ENCODE data around the gene STK25. TPM values are rescaled to one million over a fixed set of nuclear protein-coding genes. Genes with fewer than 3 reads are reported as not detected.

STK25 gene
- polyA plus RNA-seq, 1 donor from 2014 or later: 580 TPM

DNA sequence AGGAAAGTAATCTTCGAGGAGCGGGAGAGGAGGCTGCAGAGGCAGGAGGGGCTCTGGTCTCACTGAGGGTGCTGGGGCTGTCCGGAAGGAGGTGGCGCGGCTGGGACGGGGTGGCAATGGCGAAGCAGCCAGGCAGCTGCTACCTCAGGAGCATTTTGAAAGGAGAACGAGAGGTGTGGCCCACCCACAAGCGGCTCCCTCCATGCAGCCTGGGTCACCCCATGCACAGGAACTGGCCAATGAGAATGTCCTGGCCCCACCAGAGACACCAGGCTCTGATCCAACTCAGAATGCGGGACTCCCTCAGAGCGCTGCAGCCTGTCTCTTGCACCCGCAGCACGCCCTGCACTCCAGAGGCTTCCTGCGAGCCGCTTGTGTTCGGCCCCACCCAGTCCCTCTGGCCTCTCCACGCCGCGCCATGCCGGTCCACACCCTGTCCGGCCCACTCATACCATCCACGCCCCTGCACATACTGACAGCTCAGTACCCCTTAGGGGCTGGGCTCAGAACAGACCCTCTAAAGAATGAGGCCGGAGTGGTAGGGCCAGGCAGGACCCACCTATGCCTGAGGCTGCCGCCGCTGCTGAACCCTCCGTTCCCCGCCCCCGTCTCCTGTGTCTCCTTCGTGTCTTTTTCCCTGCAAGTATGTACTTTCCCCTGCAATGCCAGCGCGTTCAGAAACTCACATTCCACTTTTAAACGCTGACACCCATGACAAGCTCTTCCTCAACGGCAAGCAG is 43.8 kb upstream of the STK25 start:
- H3K4me2 ChIP-seq (ENCODE audit: low read length): no peak overlapping the region
- H3K36me3 ChIP-seq (ENCODE audit: insufficient read depth, low read length): no peaks in the 10 kb centered on the region
- H3K9me2 ChIP-seq (ENCODE audit: insufficient read depth, low read length): no peaks in the 10 kb centered on the region
- no peaks in the 10 kb centered on the region for H3K79me2 ChIP-seq (replicated peaks; ENCODE audit: insufficient read depth, low read length)
- H3K9me3 ChIP-seq (ENCODE audit: low read length): peaks cover 8% of the 10 kb centered on the region
- no peaks in the 10 kb centered on the region for H3F3A ChIP-seq (ENCODE audit: insufficient read depth, low read length, poor library complexity, severe bottlenecking)
- H2AFZ ChIP-seq (ENCODE audit: low read depth, low read length): no peak overlapping the region
- no peak overlapping the region for H3K27ac ChIP-seq (ENCODE audit: low read length)
- H3K4me3 ChIP-seq (ENCODE audit: low read length): no peak overlapping the region
- H4K20me1 ChIP-seq (ENCODE audit: insufficient read depth): no peaks in the 10 kb centered on the region
- H3K27me3 ChIP-seq (ENCODE audit: insufficient read depth, low read depth, low read length): peaks cover 4% of the 10 kb centered on the region
- no peak overlapping the region for H3K9ac ChIP-seq (ENCODE audit: low read length)
- TF ChIP-seq SMC3 (conservative IDR thresholded peaks at IDR 0.05; ENCODE audit: poor library complexity) (no peak), POLR2AphosphoS5 (IDR thresholded peaks at IDR 0.05) (no peak)

DNA sequence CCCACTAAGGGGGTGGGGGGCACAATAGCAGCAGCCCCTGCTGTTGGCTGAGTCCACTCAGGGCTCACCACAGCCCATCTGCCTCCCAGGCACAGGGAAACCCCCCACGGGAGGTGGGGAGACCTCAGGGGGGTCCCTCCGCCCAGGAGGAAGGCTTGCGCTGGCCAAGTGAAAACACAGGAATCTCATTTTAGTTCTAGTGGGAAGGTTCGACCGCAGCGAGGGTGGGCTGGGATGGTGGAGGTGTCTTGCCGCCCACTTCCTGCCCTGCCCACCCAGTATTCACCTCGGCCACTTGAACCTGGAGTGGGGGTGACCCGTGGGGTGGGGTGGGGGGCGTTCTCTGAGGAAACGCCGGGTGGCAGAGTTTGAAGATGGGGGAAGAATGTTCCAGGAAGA is 43.2 kb upstream of the STK25 start:
- H3K79me2 ChIP-seq (replicated peaks; ENCODE audit: insufficient read depth, low read length): no peaks in the 10 kb centered on the region
- H3K9me3 ChIP-seq (ENCODE audit: low read length): peaks cover 6% of the 10 kb centered on the region
- H4K20me1 ChIP-seq (ENCODE audit: insufficient read depth): no peaks in the 10 kb centered on the region
- no peaks in the 10 kb centered on the region for H3K9me2 ChIP-seq (ENCODE audit: insufficient read depth, low read length)
- H3K27ac ChIP-seq (ENCODE audit: low read length): no peak overlapping the region
- H2AFZ ChIP-seq (ENCODE audit: low read depth, low read length): no peak overlapping the region
- H3K36me3 ChIP-seq (ENCODE audit: insufficient read depth, low read length): no peaks in the 10 kb centered on the region
- H3F3A ChIP-seq (ENCODE audit: insufficient read depth, low read length, poor library complexity, severe bottlenecking): no peaks in the 10 kb centered on the region
- no peak overlapping the region for H3K9ac ChIP-seq (ENCODE audit: low read length)
- no peaks in the 10 kb centered on the region for H3K27me3 ChIP-seq (ENCODE audit: insufficient read depth, low read depth, low read length)
- TF ChIP-seq EP300 (conservative IDR thresholded peaks at IDR 0.05; ENCODE audit: poor library complexity, severe bottlenecking) (no peak), MXI1 (conservative IDR thresholded peaks at IDR 0.05; ENCODE audit: poor library complexity, severe bottlenecking) (no peak), RAD21 (conservative IDR thresholded peaks at IDR 0.05) (no peak), SMC3 (conservative IDR thresholded peaks at IDR 0.05; ENCODE audit: poor library complexity) (no peak), POLR2AphosphoS5 (IDR thresholded peaks at IDR 0.05) (no peak), EZH2 (IDR thresholded peaks at IDR 0.05; ENCODE audit: borderline replicate concordance, insufficient read depth, low read length, poor library complexity, severe bottlenecking) (no peak), TAF1 (IDR thresholded peaks at IDR 0.05; ENCODE audit: low read depth) (no peak)
- TF ChIP-seq, protein P1, sequence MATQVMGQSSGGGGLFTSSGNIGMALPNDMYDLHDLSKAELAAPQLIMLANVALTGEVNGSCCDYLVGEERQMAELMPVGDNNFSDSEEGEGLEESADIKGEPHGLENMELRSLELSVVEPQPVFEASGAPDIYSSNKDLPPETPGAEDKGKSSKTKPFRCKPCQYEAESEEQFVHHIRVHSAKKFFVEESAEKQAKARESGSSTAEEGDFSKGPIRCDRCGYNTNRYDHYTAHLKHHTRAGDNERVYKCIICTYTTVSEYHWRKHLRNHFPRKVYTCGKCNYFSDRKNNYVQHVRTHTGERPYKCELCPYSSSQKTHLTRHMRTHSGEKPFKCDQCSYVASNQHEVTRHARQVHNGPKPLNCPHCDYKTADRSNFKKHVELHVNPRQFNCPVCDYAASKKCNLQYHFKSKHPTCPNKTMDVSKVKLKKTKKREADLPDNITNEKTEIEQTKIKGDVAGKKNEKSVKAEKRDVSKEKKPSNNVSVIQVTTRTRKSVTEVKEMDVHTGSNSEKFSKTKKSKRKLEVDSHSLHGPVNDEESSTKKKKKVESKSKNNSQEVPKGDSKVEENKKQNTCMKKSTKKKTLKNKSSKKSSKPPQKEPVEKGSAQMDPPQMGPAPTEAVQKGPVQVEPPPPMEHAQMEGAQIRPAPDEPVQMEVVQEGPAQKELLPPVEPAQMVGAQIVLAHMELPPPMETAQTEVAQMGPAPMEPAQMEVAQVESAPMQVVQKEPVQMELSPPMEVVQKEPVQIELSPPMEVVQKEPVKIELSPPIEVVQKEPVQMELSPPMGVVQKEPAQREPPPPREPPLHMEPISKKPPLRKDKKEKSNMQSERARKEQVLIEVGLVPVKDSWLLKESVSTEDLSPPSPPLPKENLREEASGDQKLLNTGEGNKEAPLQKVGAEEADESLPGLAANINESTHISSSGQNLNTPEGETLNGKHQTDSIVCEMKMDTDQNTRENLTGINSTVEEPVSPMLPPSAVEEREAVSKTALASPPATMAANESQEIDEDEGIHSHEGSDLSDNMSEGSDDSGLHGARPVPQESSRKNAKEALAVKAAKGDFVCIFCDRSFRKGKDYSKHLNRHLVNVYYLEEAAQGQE (IDR thresholded peaks at IDR 0.05; ENCODE audit: borderline replicate concordance): no peak
- TF ChIP-seq, protein P2, sequence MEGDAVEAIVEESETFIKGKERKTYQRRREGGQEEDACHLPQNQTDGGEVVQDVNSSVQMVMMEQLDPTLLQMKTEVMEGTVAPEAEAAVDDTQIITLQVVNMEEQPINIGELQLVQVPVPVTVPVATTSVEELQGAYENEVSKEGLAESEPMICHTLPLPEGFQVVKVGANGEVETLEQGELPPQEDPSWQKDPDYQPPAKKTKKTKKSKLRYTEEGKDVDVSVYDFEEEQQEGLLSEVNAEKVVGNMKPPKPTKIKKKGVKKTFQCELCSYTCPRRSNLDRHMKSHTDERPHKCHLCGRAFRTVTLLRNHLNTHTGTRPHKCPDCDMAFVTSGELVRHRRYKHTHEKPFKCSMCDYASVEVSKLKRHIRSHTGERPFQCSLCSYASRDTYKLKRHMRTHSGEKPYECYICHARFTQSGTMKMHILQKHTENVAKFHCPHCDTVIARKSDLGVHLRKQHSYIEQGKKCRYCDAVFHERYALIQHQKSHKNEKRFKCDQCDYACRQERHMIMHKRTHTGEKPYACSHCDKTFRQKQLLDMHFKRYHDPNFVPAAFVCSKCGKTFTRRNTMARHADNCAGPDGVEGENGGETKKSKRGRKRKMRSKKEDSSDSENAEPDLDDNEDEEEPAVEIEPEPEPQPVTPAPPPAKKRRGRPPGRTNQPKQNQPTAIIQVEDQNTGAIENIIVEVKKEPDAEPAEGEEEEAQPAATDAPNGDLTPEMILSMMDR (IDR thresholded peaks at IDR 0.05; ENCODE audit: poor library complexity, severe bottlenecking): no peak
- no peak overlapping the region for H3K4me3 ChIP-seq (ENCODE audit: low read length)
- H3K4me2 ChIP-seq (ENCODE audit: low read length): no peak overlapping the region
